Stimulated activated CD4-positive, alpha-beta T cell treated with anti-CD3 and anti-CD28 coated beads, TNF-alpha, amount 100 ng/mL, for 1 hour (primary cell): ENCODE measurements around the gene RELL1.

Source experiments
- DNase-seq, 3 donors: peaks; one replicate each; pipeline ENCODE4 v3.0.0-alpha.2; 2020; ENCODE audit warnings: low read depth in 3 of 3, low spot score in 1 of 3

RELL1 gene

DNA sequence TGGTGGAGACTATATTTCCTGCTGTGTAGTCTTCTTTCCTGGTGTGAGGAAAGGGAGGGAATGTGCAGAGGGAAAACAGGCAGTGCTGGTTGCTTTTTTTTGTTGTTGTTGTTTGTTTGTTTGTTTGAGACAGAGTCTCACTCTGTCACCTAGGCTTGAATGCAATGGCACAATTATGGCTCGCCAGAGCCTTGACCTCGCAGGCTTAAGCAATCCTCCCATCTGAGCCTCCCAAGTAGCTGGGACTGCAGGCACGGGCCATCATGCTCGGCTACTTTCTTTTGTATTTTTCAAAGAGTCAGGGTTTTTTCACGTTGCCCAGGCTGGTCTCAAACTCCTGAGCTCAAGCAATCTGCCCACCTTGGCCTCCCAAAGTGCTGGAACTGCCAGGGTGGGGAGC lies 82.5 kb downstream of the RELL1 start:
- no peak for DNase-seq

DNA sequence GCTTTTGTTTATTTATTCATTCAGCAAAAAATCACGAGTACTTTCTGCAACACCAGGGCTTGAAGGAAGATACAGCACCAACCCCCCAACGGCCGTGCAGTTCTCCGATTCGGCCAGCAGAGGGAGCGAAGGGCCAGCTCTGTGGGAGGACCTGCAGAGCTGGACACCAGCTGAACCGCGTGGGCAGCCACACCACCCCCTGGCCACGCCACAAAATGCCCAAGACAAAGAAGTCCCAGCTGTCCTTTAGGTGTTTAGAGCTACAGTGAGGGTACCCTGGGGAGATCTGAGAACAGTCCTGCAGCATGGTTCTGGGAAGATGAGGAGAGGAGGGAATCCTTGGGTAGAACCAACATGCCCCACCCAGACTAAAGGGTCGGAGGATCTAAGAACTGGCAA lies 83.1 kb downstream of the RELL1 start:
- peak; percentile 10 to 64 (median 59) for DNase-seq

DNA sequence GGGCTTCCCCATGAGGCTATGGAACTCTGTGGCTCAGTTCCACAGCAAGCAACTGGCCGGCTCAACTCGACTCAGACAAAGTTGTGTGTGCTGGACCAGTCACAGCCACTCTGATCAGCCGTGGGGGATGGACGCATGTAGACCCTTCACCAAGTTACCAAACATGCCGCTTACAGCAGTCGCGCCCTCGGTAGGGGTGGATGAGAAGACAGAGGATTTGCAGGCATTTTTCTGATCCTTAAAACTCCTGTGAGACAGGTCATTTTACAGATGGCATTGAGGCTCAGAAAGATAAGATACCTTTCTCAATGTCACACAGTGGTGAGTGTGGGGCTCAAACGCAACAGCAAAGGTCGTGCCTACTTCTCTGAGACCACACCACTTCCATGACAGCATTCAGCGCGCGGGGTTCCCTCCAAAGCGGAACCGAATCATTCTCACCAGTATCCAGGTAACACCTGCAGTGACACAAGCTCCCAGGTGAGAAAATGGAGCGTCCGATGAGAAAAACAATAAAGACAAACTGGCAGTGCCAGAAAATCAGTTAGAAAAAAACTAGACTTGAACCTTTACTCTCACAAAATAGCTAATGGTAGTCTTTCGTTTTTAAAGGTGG lies 83.6 kb downstream of the RELL1 start:
- no peak for DNase-seq

DNA sequence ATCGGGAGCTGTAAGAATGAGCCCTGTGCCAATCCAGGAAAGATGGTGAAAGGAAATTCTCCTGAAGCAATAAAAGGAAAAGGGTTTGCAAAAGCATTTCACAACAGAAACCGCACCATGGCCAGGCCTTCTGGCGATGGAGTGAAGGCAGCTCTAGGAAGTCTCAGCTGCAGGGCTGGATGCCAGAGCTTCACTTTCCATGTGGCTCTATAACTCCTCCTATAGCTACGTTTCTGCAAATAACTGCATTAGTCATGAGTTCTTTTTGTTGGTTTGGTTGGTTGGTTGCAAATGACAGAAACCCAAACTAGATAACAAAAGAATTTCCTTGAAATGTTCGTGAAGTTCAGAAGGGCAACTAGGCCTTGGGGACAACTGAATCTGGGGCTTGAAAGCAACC lies 84.6 kb downstream of the RELL1 start:
- no peak for DNase-seq

DNA sequence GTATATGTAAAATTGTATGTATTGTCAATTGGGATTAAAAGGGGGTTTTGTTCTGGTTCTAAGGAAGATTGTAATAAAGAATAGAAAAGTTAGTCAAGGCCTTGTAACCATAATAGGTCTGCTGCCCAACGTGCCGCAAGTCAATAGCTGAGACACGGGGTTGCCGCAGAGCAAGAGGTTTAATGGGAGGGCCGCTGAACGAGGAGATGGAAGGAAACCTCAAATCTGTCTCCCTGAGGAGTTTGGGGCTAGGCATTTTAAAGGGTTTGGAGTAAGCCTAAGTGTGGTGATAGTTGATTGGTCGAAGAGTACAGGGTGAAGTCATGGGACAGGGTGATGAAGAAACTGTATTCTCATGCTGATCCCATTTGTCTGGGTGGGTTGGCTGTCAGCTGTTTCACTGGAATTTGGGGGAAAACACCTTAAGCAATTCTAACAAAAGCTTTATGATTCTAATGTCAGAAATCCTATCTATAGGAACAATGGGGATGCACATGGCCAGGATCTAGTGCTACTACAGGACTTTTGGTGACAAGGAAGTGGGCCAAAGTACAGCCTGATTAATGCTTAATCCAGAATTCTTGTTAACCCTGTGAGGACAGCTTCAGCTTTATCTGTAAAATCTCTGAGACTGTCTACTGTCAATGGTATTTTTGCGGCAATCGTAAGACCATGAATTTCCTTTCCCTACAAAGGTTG lies 86.9 kb downstream of the RELL1 start:
- DNase-seq: no peak

DNA sequence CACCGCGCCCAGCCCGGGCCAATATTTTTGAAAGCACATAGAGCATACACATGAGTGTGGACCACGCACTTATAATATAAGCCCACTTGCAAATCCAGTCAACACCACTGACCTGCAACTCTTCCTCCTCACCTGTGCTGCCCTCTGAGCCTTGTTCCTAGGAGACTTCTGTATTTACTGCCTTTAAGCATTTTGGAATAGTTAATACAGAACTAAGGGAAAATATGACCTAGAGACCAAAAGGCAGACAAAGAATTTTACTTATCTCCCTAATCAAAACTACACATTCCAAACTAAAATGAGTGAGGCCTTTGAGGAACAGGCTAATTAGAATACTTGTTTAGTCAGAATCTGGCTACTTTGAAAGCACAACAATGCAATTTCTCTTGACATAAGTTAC lies 89.1 kb downstream of the RELL1 start:
- DNase-seq: no peak

DNA sequence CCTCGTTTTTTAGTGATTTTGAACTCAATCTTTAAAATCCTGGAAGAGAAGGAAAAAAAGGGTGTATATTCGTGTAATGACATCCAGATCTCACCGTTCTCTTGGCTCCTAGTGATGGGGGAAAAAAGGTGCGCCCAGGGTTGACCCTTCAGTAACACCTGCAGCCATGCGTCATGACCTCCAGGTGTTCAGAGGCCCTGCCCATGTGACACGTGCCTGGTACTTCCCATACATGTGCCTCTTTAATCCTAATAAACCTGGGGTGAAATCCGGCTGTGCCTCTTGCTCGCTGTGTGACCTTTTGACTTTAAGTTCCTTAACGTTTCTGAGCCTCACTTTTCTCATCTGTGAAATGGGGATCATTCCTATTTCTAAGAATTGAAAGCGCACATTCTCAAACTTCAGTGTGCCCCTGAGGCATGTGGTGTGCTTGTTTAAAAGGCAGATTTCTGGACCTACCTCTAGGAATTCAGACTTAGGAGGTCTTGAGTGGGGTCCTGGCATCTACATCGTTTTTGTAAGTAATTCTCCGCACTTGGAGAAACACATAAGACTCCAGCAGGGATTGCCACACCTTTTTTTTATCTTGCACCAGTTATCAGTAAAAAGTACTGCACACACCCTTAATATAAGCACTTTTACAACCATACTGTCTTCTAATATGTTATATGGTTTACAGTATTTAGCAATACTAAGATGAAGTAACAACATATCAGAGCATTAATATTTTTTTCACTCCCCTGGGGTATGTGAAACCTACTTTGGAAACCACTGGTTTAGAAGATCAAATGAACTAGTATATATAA lies 90.1 kb downstream of the RELL1 start:
- DNase-seq: no peak

DNA sequence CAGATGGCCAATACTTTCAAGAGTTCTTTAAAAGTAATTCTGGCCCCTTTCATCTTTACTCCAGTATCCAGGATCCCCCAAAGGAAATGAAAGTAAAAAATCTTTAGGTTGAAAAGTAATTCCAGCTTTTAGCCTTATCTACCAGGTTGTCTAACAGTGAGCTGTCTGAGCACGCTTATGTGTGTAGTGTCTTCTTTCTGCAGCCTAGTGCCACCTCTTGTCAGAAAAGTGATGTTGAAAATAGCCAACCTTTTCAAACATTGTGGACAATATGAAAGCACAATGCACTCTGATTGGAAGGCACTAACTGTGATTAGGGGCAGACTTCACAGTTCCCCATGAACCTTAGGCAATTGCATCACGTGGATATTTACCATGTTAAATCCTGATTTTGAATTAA lies 92.1 kb downstream of the RELL1 start:
- no peak for DNase-seq

DNA sequence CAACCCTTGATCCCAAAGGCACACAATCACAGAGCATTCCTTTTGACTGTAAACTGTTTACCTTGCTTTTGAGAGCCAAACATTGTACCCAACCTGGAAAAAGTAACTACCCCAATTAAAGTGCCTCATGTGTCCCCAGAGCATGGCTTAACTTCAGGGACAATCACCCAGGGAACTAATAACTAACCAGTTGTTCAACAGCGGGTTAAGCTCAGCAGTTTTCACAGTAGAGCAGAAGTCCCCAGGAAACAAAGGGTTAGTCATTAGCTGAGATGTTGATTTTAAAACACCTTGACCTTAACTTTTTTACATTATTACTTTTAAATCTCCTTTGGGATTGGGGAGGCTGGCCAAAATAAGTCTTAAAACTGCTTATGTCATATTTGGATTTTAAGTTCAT lies 94.8 kb downstream of the RELL1 start:
- no peak for DNase-seq

DNA sequence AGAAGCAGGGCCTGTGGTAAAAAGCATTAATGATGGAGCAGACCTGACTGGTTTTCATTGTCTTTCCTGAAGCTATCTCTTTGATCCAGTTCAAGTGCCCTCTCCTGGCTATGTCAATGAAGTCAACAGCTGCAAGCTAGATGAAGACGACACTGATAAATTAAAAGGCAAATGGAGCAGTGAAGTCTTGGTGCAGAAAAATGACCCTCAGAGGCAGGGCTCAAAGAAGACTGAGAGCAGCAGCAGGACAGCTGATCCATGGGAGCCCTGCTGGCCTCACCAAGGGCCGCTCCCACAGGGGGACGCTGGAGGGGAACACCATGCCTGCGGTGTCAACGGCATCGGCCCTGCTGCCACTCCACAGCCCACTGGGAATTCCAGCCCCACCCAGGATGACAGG lies 96.2 kb downstream of the RELL1 start:
- no peak for DNase-seq

DNA sequence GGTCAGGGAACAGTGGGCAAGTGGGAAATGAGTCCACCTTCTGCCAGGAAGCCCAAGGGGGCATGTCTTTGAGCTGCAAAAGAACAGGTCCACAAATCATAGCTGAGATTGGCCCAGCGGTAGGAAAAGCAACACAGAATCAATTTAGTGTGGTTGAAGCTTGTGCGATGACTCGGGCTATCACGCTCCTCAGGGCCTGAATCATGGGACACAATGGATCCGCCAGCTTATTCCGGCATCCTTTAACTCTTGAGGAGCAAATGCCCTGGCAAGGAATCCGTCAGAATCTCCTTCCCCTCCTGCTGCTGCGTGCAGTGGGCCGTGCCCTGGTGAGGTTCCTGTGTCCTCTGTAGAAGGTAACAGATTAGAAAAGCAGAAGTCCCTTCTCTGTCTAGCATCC lies 98.0 kb downstream of the RELL1 start:
- DNase-seq: no peak

DNA sequence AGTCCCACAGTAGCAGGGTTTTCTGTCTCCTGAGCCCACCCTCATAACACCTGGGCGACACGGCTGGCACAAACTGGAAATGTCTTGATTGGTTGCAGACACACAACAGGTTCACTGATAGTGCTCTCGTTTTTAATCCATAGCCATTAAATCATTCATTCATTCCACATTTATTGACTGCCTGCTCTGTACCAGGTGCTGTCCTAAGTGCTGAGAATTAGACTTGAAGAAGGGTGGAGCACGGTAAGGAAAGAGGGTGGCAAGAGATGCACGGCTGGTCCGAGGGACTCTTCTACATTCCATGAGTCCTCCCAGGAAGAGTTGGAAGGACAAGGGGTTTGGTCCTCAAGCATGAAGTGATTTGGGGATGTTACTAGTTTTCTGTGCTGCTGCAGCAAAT lies 100.0 kb downstream of the RELL1 start:
- no peak for DNase-seq

DNA sequence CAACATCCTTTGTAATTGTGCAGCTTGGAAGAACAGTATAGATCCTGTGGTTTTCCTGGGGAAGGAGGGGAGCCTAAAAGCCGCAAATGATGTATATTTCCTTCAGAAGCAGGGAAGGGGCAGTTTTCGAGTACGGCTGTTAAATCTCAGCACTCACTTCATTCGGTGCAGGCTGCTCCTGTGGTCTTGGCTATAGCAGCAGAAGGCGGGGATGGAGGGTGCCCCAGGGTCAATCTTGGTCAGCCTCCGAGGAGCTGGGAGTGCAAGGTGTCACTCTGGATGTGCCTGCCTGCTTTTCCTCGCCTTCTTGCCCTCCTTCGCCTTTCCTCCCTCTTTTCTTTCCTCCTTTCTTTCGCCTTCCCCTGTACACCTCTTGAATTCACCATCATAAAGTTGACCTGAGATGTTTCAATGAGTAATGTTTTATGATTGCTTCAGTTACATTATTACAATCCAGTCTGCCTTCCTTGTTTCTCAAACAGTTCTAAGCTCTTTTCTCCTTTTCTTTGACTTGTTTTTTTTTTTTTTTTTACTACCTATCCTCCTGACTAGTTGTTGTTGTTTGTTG lies 101.6 kb downstream of the RELL1 start:
- no peak for DNase-seq

DNA sequence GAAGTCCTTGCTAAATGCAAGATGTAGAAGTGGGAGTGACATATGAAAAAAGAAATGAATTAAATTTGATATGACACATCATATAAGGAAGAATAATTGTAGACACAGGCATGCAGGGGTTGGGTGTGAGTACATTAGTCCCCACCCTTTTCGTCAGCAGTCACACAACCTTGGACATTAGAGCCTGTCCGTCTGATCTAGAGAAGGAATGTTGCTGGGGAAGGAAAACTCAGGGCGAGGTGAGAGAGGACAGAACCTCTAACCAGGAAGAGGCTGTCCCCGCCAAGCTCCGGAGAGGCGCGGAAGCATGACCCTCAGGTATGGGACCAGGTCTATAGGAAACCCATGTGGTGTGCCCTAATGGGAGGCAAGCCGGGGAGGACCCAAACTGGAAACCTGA lies 102.1 kb downstream of the RELL1 start:
- no peak for DNase-seq

DNA sequence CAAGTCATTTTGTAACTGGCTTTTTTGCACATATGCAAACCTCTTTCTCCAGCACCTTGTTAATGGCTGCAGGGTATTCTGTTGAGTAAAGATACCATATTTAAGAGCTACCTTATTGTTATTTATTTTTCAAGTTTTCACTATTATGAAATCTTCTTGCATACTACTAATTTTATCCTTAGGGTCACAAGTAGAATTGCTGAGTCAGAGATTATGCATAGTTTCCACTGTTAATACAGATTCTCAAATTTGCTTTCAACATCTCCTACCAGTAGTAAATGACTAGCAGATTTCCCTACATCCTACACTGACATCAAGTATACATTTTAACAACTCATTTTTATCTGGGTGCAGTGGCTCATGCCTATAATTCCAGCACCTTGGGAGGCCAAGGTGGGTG lies 112.6 kb downstream of the RELL1 start:
- DNase-seq: no peak

DNA sequence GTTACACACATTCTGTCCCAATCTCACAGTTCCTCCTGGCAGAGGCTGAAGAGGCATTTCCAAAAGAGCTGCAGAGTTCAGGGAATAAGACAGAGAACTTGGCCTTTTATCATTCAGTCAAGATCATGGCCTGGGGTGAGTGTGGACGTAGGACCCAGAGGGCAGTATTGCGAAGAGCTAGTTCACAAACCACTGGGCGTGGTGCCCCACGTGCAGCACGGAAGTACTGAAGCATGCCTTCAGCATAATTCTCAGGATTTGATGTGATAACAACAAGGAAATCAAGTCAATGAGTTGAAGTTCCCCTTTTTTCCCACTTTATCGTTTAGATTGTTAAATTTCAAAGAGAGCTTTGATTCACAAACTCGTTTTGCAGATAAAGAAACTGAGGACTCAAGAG lies 117.7 kb downstream of the RELL1 start:
- DNase-seq: no peak

DNA sequence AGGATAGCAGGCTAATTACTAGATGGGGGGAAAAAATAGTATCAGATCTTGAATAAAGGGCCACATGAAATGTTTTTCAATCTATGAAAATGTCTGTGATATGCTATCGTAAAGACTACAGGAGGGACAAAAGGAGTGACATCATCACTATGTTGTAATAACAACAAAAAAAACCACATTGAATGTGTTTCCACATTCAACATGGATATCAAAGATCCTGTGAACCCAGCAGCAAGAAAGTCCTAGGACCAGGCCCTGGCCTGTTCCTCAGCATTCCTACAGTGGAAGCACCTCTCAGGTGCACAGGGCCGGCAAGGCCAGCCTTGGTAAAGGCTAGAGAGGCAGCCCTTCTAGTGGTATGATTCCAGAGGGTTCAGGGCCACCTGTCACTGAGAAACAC lies 118.3 kb downstream of the RELL1 start:
- DNase-seq: no peak

DNA sequence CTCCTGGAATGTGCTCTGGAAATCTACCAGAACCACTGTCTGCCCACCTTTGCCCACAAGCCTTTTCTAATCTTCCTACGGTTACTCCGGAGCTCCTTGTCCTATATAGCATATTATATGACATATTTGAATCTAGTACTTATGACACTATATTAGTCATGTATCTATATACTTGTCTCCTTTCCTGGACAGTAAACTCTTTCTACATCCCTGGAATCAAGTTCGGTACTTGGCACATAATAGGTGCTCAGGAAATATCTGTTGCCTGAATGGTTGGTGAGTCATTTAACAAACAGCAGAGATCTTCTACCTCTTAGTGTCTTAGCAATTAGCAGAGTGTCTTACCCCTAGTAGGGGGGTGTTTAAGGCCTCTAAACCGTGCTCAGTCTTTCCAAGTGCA lies 123.6 kb downstream of the RELL1 start:
- DNase-seq: no peak

DNA sequence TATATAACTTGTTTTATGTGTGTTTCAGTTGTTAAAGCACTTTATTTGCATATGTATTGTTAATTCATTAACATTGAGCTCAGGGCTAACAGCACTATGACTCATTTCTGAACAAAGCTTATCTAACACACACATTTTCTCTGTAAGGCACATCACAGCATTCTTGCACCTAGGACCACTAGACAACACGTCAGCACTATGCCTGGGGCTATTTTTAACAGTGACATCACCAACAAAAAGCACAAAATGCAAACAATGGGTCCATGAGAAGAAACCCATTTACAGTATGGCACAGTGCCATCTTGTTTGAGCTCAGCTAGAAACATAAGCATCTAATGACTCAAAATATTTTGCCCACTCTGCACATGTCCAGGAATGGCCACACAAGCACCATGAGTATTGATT lies 124.4 kb downstream of the RELL1 start:
- no peak for DNase-seq

DNA sequence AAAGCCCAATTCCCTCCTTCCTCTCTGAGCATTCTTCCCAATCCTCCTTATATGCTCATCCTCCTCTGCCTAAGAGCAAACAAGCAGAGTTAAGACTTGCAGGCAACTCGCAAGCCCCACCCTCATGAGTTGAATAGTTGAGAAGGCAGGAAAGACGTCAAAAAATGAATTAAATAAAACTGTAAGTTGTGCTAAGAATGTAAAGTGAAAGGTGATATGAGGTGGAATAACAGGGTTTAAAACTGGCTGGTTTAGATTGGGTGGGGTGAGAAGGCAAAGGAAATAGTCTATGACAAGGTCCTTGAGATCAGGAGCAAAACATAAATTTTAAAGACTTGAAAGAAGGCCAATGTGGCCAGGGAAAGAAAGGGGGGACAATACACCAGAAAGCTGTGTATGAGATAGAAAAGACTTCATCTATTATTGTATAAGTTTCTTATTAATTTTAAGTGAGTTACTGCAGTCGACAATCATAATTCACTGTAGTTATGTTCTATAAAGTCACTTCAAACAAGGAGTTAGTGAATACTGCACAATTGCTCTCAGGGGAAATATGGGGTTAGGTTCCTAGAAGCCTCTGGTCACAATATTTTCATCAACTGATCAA lies 124.9 kb downstream of the RELL1 start:
- DNase-seq: no peak
